ENCODE results near the gene DTX4.
A peak's percentile ranks its signal among the peaks of the same experiment; 100 is the strongest.

DTX4 gene

DNA sequence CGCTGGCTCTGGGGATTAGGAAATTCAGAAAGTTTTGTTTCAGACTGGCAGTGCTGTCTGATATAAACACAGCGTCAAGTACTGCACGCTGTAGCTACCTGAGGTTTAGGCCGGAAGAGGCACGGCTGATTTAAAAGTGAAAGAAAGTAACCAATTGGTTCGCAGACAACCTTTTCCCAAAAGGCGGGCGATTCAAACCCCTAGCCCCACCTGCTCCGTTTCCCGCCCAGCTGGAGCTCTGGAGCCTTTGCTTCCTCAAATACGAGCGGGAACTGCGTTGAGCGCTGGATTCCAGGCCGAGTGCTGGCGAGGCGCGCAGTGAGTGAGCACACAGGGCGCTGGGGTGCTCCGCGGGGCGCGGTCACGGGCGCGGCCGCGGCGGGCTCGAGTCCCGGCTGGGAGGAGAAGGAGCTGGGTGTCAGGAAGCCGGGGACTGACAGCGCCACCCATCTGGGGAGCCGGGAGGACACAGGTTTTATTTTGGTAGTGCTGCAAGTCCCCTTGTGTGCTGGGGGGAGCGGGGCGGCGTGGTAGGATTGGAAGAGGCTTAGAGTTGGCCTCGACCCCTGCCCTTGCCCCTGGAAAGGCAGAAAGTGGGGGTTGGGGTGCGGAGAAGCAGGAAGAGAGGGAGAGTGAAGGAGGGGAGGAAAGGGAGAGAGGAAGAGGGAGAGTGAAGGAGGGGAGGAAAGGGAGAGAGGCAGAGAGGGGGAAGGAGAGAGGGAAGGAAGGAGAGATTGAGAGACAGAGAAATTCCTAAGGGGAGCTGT lies 27.2 kb upstream of the DTX4 start:
- peaks cover 13% of the 10 kb centered on the region; the same call in 1 of the 2 replicates for H3K36me3 ChIP-seq (ENCODE audit: control insufficient read depth, insufficient read depth, low read length)
- peaks cover 6% of the 10 kb centered on the region; the same call in 1 of the 2 replicates for H3K9me3 ChIP-seq (ENCODE audit: control insufficient read depth, insufficient read depth, low read length)
- H3K4me3 ChIP-seq (ENCODE audit: low read depth, low read length), result peak overlapping the region; percentile 59
- H3K4me1 ChIP-seq (ENCODE audit: control insufficient read depth, insufficient read depth, low read length), result peaks cover 22% of the 10 kb centered on the region
- H3K27me3 ChIP-seq (ENCODE audit: control insufficient read depth, insufficient read depth, low read length), result peaks cover 15% of the 10 kb centered on the region
- peak overlapping the region; percentile 53 for H3K27ac ChIP-seq (ENCODE audit: low read depth, low read length)
- H3K9ac ChIP-seq (ENCODE audit: low read depth, low read length), result peak overlapping the region; percentile 49

DNA sequence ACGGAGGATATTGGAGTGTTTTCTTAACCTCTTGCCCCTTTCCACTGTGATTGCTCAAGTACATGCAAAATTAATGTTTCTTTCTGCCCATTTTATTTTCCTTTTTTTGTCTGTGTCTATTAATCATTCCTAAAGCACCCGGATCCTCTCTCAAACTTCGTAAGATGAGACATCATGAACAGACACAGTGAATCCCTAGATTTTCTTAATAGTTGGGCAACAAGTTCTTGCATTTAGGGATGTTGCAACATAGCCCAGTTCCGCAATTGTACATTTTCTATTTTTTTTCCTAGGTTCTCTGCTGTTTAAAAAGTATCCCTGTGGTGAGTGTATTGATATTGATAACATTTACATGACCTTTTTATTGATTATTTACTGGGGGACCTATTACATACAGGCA lies 26.4 kb upstream of the DTX4 start:
- Histone ChIP-seq H3K27me3 (ENCODE audit: control insufficient read depth, insufficient read depth, low read length) (peaks cover 15% of the 10 kb centered on the region), H3K36me3 (ENCODE audit: control insufficient read depth, insufficient read depth, low read length) (peaks cover 19% of the 10 kb centered on the region), H3K9ac (ENCODE audit: low read depth, low read length) (no peak overlapping the region), H3K4me3 (ENCODE audit: low read depth, low read length) (peak overlapping the region; percentile 59), H3K9me3 (ENCODE audit: control insufficient read depth, insufficient read depth, low read length) (peaks cover 6% of the 10 kb centered on the region; the same call in 1 of the 2 replicates), H3K27ac (ENCODE audit: low read depth, low read length) (no peak overlapping the region), H3K4me1 (ENCODE audit: control insufficient read depth, insufficient read depth, low read length) (peaks cover 22% of the 10 kb centered on the region)

DNA sequence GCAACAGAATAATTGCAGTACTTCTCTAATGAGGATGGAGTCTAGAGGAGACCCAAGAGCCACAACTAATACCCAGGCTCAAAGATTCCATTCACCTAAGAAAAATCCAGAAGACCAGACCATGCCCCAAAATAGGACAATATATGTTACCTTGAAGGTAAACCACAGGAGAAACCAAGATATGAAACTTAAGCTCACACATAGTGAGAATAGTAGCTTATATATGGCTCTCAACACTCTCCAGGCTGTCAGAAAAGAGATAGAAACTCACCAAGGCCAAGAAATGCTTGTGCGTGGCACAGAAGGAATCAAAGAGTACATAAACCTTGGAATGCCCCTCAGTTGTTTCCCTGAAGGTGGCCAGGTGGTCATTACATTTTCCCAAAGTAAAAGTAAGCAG lies 20.2 kb upstream of the DTX4 start:
- no peak overlapping the region for H3K4me3 ChIP-seq (ENCODE audit: low read depth, low read length)
- no peak overlapping the region for H3K27ac ChIP-seq (ENCODE audit: low read depth, low read length)
- H3K9ac ChIP-seq (ENCODE audit: low read depth, low read length), result no peak overlapping the region
- H3K4me1 ChIP-seq (ENCODE audit: control insufficient read depth, insufficient read depth, low read length), result no peaks in the 10 kb centered on the region
- no peaks in the 10 kb centered on the region for H3K9me3 ChIP-seq (ENCODE audit: control insufficient read depth, insufficient read depth, low read length)
- peaks cover 26% of the 10 kb centered on the region for H3K36me3 ChIP-seq (ENCODE audit: control insufficient read depth, insufficient read depth, low read length)
- no peaks in the 10 kb centered on the region for H3K27me3 ChIP-seq (ENCODE audit: control insufficient read depth, insufficient read depth, low read length)

DNA sequence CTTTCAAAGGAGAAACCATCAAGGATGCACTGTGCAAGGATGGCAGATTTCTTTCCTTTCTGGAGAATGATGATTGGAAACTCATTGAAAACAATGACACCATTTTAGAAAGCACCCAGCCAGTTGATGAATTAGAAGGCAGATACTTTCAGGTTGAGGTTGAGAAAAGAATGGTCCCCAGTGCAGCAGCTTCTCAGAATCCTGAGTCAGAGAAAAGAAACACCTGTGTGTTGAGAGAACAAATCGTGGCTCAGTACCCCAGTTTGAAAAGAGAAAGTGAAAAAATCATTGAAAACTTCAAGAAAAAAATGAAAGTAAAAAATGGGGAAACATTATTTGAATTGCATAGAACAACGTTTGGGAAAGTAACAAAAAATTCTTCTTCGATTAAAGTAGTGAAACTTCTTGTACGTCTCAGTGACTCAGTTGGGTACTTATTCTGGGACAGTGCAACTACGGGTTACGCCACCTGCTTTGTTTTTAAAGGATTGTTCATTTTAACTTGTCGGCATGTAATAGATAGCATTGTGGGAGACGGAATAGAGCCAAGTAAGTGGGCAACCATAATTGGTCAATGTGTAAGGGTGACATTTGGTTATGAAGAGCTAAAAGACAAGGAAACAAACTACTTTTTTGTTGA lies 19.5 kb upstream of the DTX4 start:
- Histone ChIP-seq H3K27me3 (ENCODE audit: control insufficient read depth, insufficient read depth, low read length) (no peaks in the 10 kb centered on the region), H3K9ac (ENCODE audit: low read depth, low read length) (no peak overlapping the region), H3K4me3 (ENCODE audit: low read depth, low read length) (no peak overlapping the region), H3K27ac (ENCODE audit: low read depth, low read length) (no peak overlapping the region), H3K4me1 (ENCODE audit: control insufficient read depth, insufficient read depth, low read length) (no peaks in the 10 kb centered on the region), H3K36me3 (ENCODE audit: control insufficient read depth, insufficient read depth, low read length) (peaks cover 24% of the 10 kb centered on the region), H3K9me3 (ENCODE audit: control insufficient read depth, insufficient read depth, low read length) (no peaks in the 10 kb centered on the region)

DNA sequence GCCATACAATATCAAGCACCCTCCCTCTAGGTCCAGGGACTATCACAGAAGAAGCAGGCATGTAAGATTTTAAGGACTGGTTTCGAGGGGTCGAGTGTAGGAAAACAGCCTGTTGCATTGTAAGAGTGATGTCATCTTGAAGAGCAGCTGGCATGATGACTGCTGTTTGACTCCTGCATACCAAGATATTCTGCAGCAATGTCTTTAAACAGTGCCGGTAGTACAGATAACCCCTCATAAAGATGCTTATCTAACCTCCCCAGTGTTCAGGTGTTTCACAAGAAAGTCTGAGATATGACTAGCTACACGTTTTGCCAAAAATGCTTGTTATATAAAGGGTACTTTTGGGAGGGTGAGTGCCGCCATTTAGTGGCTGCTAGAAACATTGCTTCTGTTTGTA lies 17.3 kb upstream of the DTX4 start:
- no peaks in the 10 kb centered on the region for H3K9me3 ChIP-seq (ENCODE audit: control insufficient read depth, insufficient read depth, low read length)
- peaks cover 4% of the 10 kb centered on the region; the same call in 1 of the 2 replicates for H3K4me1 ChIP-seq (ENCODE audit: control insufficient read depth, insufficient read depth, low read length)
- H3K4me3 ChIP-seq (ENCODE audit: low read depth, low read length), result no peak overlapping the region
- H3K27me3 ChIP-seq (ENCODE audit: control insufficient read depth, insufficient read depth, low read length), result no peaks in the 10 kb centered on the region
- peaks cover 15% of the 10 kb centered on the region for H3K36me3 ChIP-seq (ENCODE audit: control insufficient read depth, insufficient read depth, low read length)
- H3K27ac ChIP-seq (ENCODE audit: low read depth, low read length), result no peak overlapping the region
- no peak overlapping the region for H3K9ac ChIP-seq (ENCODE audit: low read depth, low read length)

DNA sequence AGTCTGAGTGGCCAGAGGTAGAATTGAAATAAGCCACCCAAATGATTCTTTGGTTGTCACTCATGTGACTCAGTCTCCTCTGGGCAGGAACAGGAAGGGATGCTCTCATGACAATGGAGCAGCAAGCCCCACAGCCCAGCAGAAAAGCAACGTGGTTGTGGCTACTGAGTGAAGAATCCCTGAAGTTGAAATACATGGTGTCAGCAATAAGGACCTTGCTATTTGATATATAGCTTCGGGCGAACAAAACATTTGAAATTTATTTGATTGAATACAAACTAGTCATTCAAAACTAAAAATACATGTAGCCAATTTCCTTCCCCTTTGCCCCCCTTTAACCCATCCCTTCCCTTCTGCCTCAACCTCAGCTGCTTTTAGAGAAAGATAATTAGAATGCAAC lies 14.5 kb upstream of the DTX4 start:
- Histone ChIP-seq H3K4me3 (ENCODE audit: low read depth, low read length) (no peak overlapping the region), H3K9ac (ENCODE audit: low read depth, low read length) (no peak overlapping the region), H3K27ac (ENCODE audit: low read depth, low read length) (no peak overlapping the region), H3K27me3 (ENCODE audit: control insufficient read depth, insufficient read depth, low read length) (no peaks in the 10 kb centered on the region), H3K4me1 (ENCODE audit: control insufficient read depth, insufficient read depth, low read length) (peaks cover 4% of the 10 kb centered on the region; the same call in 1 of the 2 replicates), H3K9me3 (ENCODE audit: control insufficient read depth, insufficient read depth, low read length) (no peaks in the 10 kb centered on the region), H3K36me3 (ENCODE audit: control insufficient read depth, insufficient read depth, low read length) (no peaks in the 10 kb centered on the region; the same call in 1 of the 2 replicates)

DNA sequence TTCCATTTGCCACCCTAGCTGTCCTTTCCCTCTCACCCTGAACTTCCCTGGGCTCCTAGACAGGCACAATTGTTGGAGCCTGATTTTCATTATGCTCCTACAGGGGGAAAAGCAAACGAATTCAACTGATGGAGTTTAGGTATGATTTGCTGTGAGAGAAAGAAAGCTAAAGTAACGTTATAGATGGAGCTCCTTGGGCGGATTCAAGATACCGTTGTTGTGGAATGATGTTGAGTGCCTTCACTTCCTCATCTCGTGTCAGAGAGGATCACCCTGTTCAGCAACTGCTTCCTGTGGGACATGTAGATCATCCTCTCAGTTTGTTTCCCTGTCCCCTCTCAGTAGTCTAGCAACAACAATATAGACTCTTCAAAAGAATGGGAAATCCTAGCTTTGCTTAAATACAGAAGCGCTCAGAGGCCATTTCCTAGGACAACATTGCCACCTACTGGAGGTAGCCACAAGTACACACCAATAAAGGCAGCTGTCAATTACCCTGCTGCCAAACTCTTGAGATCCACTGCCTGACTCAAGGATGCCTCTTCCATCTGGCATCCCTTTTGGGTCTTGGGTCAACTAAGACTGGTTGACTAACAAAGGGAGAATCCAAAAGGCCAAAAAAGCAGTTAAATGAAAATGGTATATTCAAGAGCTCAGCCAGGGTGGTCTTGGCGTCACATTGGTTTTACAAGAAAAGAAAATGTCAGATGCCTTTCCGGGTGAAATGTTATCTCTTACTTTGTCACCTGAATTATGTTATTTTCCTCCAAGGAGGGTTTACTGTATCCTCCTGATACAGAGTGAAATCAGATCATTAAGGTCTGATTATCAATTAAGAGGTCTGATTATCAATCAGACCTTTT lies 13.5 kb upstream of the DTX4 start:
- Histone ChIP-seq H3K27ac (ENCODE audit: low read depth, low read length) (no peak overlapping the region), H3K9ac (ENCODE audit: low read depth, low read length) (no peak overlapping the region), H3K9me3 (ENCODE audit: control insufficient read depth, insufficient read depth, low read length) (no peaks in the 10 kb centered on the region), H3K36me3 (ENCODE audit: control insufficient read depth, insufficient read depth, low read length) (no peaks in the 10 kb centered on the region), H3K27me3 (ENCODE audit: control insufficient read depth, insufficient read depth, low read length) (no peaks in the 10 kb centered on the region), H3K4me3 (ENCODE audit: low read depth, low read length) (no peak overlapping the region), H3K4me1 (ENCODE audit: control insufficient read depth, insufficient read depth, low read length) (peaks cover 4% of the 10 kb centered on the region; the same call in 1 of the 2 replicates)

DNA sequence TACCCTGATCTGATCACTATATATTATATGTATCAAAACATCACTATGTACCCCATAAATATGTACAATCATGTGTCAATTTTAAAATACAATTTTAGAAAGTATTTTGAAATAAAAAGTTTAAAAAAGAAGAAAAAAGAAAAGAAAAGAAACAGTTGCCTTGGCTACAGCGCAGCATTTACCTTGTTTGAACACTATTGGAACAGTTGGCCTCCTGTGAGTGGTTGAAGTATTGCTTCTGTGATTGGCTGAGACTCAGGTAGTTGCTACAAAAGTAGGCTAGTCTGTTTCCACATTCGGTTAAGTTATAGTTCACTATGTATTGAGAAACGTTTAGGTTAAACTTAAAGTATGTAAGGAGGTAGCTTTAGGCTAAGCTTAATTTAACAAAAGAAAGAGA lies 7.9 kb upstream of the DTX4 start:
- H3K9me3 ChIP-seq (ENCODE audit: control insufficient read depth, insufficient read depth, low read length), result no peaks in the 10 kb centered on the region
- no peak overlapping the region for H3K9ac ChIP-seq (ENCODE audit: low read depth, low read length)
- H3K27ac ChIP-seq (ENCODE audit: low read depth, low read length), result no peak overlapping the region
- no peaks in the 10 kb centered on the region for H3K36me3 ChIP-seq (ENCODE audit: control insufficient read depth, insufficient read depth, low read length)
- H3K4me1 ChIP-seq (ENCODE audit: control insufficient read depth, insufficient read depth, low read length), result no peaks in the 10 kb centered on the region
- H3K27me3 ChIP-seq (ENCODE audit: control insufficient read depth, insufficient read depth, low read length), result no peaks in the 10 kb centered on the region
- no peak overlapping the region for H3K4me3 ChIP-seq (ENCODE audit: low read depth, low read length)

DNA sequence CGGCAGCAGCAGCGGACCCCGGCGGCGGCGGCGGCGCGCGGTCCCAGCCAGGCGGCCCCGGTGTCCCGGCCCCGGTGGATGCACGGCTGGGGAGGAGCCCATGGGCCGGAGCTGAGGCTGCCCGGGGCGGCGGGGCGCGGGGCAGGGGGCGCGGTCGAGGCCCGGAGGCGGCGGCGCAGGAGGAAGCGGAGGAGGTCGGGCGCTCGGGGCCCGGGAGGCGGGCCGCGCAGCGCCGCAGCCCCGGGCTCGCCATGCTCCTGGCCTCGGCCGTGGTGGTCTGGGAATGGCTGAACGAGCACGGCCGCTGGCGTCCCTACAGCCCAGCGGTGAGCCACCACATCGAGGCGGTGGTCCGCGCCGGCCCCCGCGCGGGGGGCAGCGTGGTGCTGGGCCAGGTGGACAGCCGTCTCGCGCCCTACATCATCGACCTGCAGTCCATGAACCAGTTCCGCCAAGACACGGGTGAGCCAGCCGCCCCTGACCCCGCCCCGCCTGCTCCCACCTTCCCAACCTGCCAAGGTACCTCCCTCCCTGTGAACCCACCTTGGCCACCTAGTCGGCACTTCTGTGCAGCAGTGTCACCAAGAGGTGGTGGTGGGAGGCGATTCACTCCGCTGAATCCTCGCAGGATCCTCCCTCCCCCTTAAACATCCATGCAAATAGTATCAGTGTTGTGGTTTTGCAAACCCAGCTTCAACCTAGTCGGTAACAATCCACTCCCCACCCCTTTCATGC lies 580 bp downstream of the DTX4 start:
- H3K36me3 ChIP-seq (ENCODE audit: control insufficient read depth, insufficient read depth, low read length), result no peaks in the 10 kb centered on the region
- peaks cover 5% of the 10 kb centered on the region; the same call in 1 of the 2 replicates for H3K27me3 ChIP-seq (ENCODE audit: control insufficient read depth, insufficient read depth, low read length)
- H3K9ac ChIP-seq (ENCODE audit: low read depth, low read length), result no peak overlapping the region; the same call in 1 of the 2 replicates
- peak overlapping the region; percentile 90 for H3K27ac ChIP-seq (ENCODE audit: low read depth, low read length)
- H3K4me3 ChIP-seq (ENCODE audit: low read depth, low read length), result peak overlapping the region; percentile 80
- H3K4me1 ChIP-seq (ENCODE audit: control insufficient read depth, insufficient read depth, low read length), result peaks cover 22% of the 10 kb centered on the region
- H3K9me3 ChIP-seq (ENCODE audit: control insufficient read depth, insufficient read depth, low read length), result no peaks in the 10 kb centered on the region

All from HUES48 (cell line).